ENCODE results near the gene CCL14. TPM values are rescaled to one million over a fixed set of nuclear protein-coding genes. Genes with fewer than 3 reads are reported as not detected.

CCL14 gene
- total and polyA plus RNA-seq, 2 of the 8 experiments (the other 6 are each of a cell fraction or from before 2014, with no cell fraction given) = not detected

- TF ChIP-seq RXRA (IDR thresholded peaks at IDR 0.05; ENCODE audit: insufficient read depth, low read depth, low read length) = no peak
Observed at GRCh38 chr17:35936063-35936462, 50.5 kb downstream of the CCL14 start (continued).
